HepG2 (cell line): ENCODE results near the gene LDAH. TPM values are rescaled to one million over a fixed set of nuclear protein-coding genes. Genes with fewer than 3 reads are reported as not detected.

Experiments
- E2F2 ChIP-seq: sonication (generic); formaldehyde crosslinking; IDR thresholded peaks from 2 replicates; pipeline ENCODE4 v1.4.0; 2020; ENCODE audit warnings: missing genetic modification reagents, borderline replicate concordance
- FOXK1 ChIP-seq: sonication (generic); formaldehyde crosslinking; IDR thresholded peaks from 2 replicates; pipeline ENCODE4 v1.4.0; 2020; ENCODE audit warnings: low read depth, missing genetic modification reagents, borderline replicate concordance
- HHEX ChIP-seq: IDR thresholded peaks from 2 replicates; pipeline ENCODE4 v1.6.1; 2016; ENCODE audit warnings: control low read depth
- KLF16 ChIP-seq, 2 experiments: sonication (generic) in 1 of 2; formaldehyde crosslinking in 1 of 2; IDR thresholded peaks; 2 replicates each; pipeline versions ENCODE4 v1.6.1 to v1.8.0; 2016 to 2023; ENCODE audit warnings: missing genetic modification reagents in 2 of 2, missing compliant biosample characterization in 1 of 2
- RARA ChIP-seq: IDR thresholded peaks from 2 replicates; pipeline ENCODE4 v1.6.1; 2016; ENCODE audit warnings: missing genetic modification reagents, missing compliant biosample characterization
- REST ChIP-seq, 2 experiments: IDR thresholded peaks; 2 replicates each; pipeline ENCODE4 v1.6.1; 2011 to 2012; ENCODE audit warnings: low read length in 2 of 2, borderline replicate concordance in 1 of 2, low read depth in 1 of 2, mild to moderate bottlenecking in 1 of 2, moderate library complexity in 1 of 2
- SP1 ChIP-seq, 2 experiments: fragments of 450-650 bp in 1 of 2; sonication (generic) in 1 of 2; formaldehyde crosslinking in 1 of 2; IDR thresholded peaks; 2 replicates each; pipeline versions ENCODE4 v1.4.0 to v1.6.1; 2016 to 2020; ENCODE audit warnings: missing genetic modification reagents in 1 of 2
- STAT5B ChIP-seq: sonication (generic); formaldehyde crosslinking; IDR thresholded peaks from 2 replicates; pipeline ENCODE4 v1.4.0; 2020; ENCODE audit warnings: missing genetic modification reagents
- TSC22D2 ChIP-seq: sonication (generic); formaldehyde crosslinking; IDR thresholded peaks from 2 replicates; pipeline ENCODE4 v1.5.1; 2020; ENCODE audit warnings: missing genetic modification reagents, mild to moderate bottlenecking, borderline replicate concordance
- ZGPAT ChIP-seq: IDR thresholded peaks from 2 replicates; pipeline ENCODE4 v1.6.1; 2016; ENCODE audit warnings: mild to moderate bottlenecking
- ZKSCAN8 ChIP-seq: IDR thresholded peaks from 2 replicates; pipeline ENCODE4 v1.6.1; 2016; ENCODE audit warnings: borderline replicate concordance, missing genetic modification reagents, missing compliant biosample characterization
- ZNF839 ChIP-seq: sonication (generic); formaldehyde crosslinking; IDR thresholded peaks from 2 replicates; pipeline ENCODE4 v1.4.0; 2020; ENCODE audit warnings: missing genetic modification reagents, mild to moderate bottlenecking, borderline replicate concordance
- ZNF891 ChIP-seq: sonication (generic); formaldehyde crosslinking; IDR thresholded peaks from 2 replicates; pipeline ENCODE4 v1.5.0; 2020; ENCODE audit warnings: mild to moderate bottlenecking, missing genetic modification reagents
- polyA plus RNA-seq, 8 experiments: library from polyadenylated mRNA; depleted of rRNA in 3 of 8; stranded (reverse) in 7 of 8; unstranded in 1 of 8; fragments of >200 nt; fragmentation: Illumina TruSeq in 4 of 8; extraction: Trizol in 4 of 8; gene quantifications; 2 replicates each; pipeline versions ENCODE4 v1.2.1 to v1.2.3, GENCODE V29; 2011 to 2016; ENCODE audit warnings: low read depth in 4 of 8, missing spikeins in 1 of 8, mixed read lengths in 1 of 8; ENCODE audit not compliant: insufficient read depth in 1 of 8
- total RNA-seq, 5 experiments: library from RNA; depleted of rRNA; stranded (reverse); fragments of >200 nt; fragmentation: Illumina TruSeq; extraction: Trizol; gene quantifications; 2 replicates each; pipeline ENCODE4 v1.2.3, GENCODE V29; 2016; ENCODE audit warnings: low read depth in 1 of 5
- TF ChIP-seq, protein P1 (sequence below): sonication (generic); formaldehyde crosslinking; conservative IDR thresholded peaks from 2 replicates; pipeline ENCODE4 v1.4.0; 2020; ENCODE audit warnings: missing genetic modification reagents
- TF ChIP-seq, protein P2 (sequence below): IDR thresholded peaks from 2 replicates; pipeline ENCODE4 v1.6.1; 2016; ENCODE audit warnings: low read depth, missing genetic modification reagents, missing compliant biosample characterization

The LDAH gene
- total and polyA plus RNA-seq, 2 of the 13 experiments (the other 11 are each of a cell fraction or from before 2014, with no cell fraction given), result 28.8 to 46.2 TPM

- TF ChIP-seq ZKSCAN8 (CRISPR knock-in tag) (peak; percentile 72; the same call in 1 of the 2 replicates), ZNF839 (CRISPR knock-in tag) (no peak), SP1 (IDR thresholded peaks at IDR 0.05) (no peak), SP1 (CRISPR knock-in tag; IDR thresholded peaks at IDR 0.05) (no peak), REST (IDR thresholded peaks at IDR 0.05; ENCODE audit: borderline replicate concordance in 1 of 2, low read depth in 1 of 2, low read length in 2 of 2) (peak in 1 of 2 experiments; percentile 80; a peak in 2 of 4 replicates), ZNF891 (CRISPR knock-in tag) (no peak), ZGPAT (peak; percentile 89), TSC22D2 (CRISPR knock-in tag) (peak; percentile 75; the same call in 1 of the 2 replicates), FOXK1 (CRISPR knock-in tag) (peak; percentile 94), RARA (CRISPR knock-in tag) (peak; percentile 100), HHEX (CRISPR knock-in tag) (peak; percentile 64), STAT5B (CRISPR knock-in tag) (no peak; the same call in 1 of the 2 replicates), KLF16 (CRISPR knock-in tag; IDR thresholded peaks at IDR 0.05) (no peak; a peak in 1 of 4 replicates), E2F2 (no peak)
- TF ChIP-seq, protein P1, sequence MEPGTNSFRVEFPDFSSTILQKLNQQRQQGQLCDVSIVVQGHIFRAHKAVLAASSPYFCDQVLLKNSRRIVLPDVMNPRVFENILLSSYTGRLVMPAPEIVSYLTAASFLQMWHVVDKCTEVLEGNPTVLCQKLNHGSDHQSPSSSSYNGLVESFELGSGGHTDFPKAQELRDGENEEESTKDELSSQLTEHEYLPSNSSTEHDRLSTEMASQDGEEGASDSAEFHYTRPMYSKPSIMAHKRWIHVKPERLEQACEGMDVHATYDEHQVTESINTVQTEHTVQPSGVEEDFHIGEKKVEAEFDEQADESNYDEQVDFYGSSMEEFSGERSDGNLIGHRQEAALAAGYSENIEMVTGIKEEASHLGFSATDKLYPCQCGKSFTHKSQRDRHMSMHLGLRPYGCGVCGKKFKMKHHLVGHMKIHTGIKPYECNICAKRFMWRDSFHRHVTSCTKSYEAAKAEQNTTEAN (CRISPR knock-in tag), result no peak
- TF ChIP-seq, protein P2, sequence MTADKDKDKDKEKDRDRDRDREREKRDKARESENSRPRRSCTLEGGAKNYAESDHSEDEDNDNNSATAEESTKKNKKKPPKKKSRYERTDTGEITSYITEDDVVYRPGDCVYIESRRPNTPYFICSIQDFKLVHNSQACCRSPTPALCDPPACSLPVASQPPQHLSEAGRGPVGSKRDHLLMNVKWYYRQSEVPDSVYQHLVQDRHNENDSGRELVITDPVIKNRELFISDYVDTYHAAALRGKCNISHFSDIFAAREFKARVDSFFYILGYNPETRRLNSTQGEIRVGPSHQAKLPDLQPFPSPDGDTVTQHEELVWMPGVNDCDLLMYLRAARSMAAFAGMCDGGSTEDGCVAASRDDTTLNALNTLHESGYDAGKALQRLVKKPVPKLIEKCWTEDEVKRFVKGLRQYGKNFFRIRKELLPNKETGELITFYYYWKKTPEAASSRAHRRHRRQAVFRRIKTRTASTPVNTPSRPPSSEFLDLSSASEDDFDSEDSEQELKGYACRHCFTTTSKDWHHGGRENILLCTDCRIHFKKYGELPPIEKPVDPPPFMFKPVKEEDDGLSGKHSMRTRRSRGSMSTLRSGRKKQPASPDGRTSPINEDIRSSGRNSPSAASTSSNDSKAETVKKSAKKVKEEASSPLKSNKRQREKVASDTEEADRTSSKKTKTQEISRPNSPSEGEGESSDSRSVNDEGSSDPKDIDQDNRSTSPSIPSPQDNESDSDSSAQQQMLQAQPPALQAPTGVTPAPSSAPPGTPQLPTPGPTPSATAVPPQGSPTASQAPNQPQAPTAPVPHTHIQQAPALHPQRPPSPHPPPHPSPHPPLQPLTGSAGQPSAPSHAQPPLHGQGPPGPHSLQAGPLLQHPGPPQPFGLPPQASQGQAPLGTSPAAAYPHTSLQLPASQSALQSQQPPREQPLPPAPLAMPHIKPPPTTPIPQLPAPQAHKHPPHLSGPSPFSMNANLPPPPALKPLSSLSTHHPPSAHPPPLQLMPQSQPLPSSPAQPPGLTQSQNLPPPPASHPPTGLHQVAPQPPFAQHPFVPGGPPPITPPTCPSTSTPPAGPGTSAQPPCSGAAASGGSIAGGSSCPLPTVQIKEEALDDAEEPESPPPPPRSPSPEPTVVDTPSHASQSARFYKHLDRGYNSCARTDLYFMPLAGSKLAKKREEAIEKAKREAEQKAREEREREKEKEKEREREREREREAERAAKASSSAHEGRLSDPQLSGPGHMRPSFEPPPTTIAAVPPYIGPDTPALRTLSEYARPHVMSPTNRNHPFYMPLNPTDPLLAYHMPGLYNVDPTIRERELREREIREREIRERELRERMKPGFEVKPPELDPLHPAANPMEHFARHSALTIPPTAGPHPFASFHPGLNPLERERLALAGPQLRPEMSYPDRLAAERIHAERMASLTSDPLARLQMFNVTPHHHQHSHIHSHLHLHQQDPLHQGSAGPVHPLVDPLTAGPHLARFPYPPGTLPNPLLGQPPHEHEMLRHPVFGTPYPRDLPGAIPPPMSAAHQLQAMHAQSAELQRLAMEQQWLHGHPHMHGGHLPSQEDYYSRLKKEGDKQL, result peak; percentile 91
These were observed 94.7 kb downstream of the LDAH start (continued) for GRCh38 chr2:20728114-20728758.
